GM21576 (cell line): ENCODE data around the gene VPS13D.
"Not testable (repeated sequence)": the region's sequence is repeated elsewhere in the genome, so short reads cannot be mapped to it uniquely, and the experiment has no call there.

ENCODE experiments used
- ATAC-seq: cut with Tn5 transposase; IDR thresholded peaks from one replicate; pipeline ENCODE4 v1.9.1; 2021; ENCODE audit warnings: mild to moderate bottlenecking, moderate library complexity; ENCODE audit not compliant: unreplicated experiment

VPS13D gene

GRCh38 chr1:12285496-12286143, 55.8 kb downstream of the VPS13D start:
- ATAC-seq = no peak

DNA sequence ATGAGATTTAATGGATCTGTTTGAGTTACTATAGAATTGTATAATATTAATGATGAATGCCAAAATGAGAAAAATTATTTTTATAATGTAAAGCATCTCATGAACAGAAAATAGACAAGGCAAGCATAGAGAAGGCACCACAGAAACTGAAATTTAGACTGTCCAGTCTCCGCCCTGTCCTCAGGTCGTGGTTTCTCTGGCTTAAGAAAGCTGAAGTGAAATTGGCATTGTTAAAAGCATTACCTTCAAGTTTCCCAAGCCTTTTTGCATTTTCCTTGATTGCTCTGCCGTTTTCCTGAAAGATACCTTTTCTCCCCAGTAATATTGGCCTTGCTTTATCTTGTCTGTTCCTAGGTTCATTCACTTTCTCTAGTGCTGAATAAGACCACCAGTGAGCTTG, 58.0 kb downstream of the VPS13D start:
- ATAC-seq = no peak

DNA sequence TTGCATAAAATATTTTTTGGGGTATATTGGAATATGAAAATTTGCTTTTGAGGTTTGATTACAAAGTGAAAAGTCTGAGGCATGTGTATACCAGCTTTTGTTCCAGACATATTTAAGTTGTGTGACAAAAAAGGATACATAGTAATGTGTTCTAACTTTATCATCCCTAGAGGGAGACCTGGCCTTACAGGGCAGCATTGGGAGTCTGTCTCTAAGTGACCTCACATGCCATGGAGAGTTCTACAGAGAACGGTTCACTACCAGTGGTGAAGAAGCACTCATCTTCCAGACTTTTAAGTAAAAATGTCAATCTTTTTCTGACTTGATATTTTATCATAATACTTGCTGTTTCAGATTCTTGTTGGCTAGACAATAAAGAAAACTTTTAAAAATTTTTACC, 61.0 kb downstream of the VPS13D start:
- ATAC-seq = no peak

GRCh38 chr1:12293416-12293815, 63.6 kb downstream of the VPS13D start:
- ATAC-seq = no peak

GRCh38 chr1:12294076-12294475, 64.2 kb downstream of the VPS13D start:
- ATAC-seq = no peak

DNA sequence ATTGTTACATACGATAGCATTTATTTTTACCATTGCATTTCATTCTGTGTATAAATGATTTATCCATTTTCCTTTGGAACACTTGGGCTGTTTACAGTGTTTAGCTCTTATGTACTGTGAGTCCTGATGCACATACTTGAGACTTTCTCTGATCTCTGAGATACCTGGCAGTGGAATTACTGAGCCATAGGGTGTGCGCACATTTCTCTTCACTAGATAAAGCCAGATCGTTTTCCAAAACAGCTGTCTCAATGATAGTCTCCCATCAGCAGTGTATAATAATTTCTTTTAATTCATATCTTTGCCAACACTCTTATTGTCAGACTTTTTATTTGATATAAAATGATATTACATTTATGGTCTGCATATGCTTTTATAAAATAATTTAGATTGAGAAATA, 66.2 kb downstream of the VPS13D start:
- ATAC-seq = no peak

GRCh38 chr1:12296623-12297022, 66.8 kb downstream of the VPS13D start:
- ATAC-seq = peak; percentile 60

DNA sequence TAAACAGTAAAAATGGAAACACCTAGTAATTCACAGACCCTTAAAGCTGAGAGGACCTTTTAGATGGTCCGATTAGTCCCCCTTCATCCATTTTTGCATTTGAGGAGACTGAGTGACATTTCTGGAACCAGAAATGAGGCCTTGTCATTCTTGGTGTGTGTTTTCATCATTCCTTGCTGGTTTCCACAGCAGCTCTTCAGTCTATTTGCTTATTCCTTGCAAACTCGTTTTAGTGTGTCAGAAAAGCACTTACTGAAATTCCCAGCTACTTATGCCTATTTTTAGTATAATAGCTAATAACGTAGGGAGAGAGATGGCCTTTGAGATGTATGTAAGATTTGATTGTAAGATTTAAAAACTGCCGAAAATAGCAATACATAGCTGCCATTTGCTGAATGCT, 70.9 kb downstream of the VPS13D start:
- no peak for ATAC-seq

DNA sequence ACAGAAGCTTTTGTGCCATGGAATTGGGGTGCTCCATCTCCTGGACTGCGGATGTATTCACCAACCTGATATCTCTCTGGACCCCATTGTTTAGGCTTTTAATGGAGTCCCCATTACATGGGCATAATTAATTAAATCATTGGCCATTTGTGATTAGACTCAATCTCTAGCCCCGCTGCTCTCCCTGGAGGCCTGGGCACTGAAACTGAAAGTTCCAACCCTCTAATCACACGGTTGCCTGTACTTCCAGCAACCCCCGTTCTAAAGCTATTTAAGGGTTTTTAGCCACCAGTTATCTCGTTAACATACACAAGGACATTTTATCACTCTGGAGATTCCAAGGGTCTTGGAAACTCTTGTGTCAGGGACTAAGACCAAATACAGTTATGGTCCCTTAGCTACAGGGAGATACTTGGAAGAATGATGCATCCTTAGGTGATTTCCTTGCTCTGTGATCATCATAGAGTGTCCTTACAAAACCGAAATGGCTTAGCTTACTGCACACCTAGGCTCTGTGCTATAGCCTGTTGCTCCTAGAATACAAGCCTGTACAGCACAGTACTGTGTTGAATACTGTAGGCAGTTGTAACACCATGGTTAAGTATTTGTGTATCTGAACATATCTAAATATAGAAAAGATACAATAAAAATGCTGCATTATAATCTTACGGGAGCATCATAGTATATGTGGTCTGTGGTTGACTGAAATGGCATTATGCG, 71.8 kb downstream of the VPS13D start:
- no peak for ATAC-seq

- no peak for ATAC-seq
Observed at GRCh38 chr1:12302798-12303447, 73.1 kb downstream of the VPS13D start.

GRCh38 chr1:12305377-12305776, 75.5 kb downstream of the VPS13D start:
- no peak for ATAC-seq

GRCh38 chr1:12309783-12310742, 80.2 kb downstream of the VPS13D start:
- ATAC-seq = no peak

GRCh38 chr1:12314333-12314903, 84.6 kb downstream of the VPS13D start:
- no peak for ATAC-seq

DNA sequence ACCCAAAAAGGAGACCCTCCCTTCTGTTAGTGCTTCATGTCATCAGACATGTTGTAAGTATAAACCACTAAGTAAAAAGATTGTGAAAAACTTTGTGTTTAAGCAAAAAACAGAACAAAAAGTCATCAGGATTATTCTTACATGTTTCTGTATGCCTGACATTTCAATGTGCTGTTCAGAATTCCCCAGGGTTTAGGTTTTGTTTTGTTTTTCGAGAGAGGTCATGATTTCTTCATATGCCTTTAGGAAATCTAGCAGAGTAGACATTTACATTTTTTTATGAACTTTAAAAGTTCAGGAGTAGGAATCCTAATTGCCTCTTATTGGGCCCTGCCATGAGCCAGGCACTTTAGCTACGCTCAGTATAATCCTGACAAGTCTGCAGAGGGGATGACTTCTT, 85.3 kb downstream of the VPS13D start:
- ATAC-seq = no peak

DNA sequence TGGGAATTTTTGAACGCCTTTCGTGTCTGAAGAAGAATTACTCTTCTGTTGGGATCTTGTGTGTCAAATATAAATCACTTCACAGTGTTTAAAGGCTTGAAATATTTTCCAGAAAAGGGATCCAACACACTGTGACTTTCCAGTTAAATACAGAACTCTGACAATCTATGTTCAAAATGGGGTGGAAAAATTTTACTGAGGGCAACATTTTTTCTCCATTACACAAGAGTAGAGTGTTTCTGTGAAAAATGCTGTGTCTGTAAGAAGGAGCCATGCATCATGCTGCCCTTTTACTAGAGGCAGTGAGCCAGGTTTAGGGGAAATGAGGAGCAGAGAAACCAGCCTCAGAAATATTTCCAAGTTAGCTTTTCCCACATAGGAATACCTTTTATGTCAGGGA, 86.5 kb downstream of the VPS13D start:
- ATAC-seq = no peak

DNA sequence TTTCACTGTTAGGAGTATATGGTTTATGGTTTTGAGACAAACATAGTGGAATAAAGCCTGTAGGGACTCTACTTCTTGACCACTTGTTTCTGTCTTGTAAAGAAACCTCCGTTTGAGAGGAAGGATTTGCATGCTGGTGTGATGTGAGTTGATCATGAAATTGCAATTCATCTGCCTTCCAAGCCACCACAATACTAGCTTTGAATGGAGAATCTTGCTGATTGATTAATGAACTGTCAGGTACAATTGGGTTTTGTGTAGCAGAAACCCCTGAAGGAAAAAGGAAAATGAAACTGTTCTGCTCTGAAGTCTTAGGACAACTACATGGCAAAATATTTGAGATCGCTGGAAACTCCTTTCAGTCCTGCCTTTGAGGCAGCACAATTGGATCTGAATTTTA, 90.7 kb downstream of the VPS13D start:
- no peak for ATAC-seq

GRCh38 chr1:12324423-12324822, 94.6 kb downstream of the VPS13D start:
- no peak for ATAC-seq

- not testable (repeated sequence) for ATAC-seq
Observed at GRCh38 chr1:12324973-12325372, 95.1 kb downstream of the VPS13D start.

GRCh38 chr1:12326986-12327385, 97.2 kb downstream of the VPS13D start:
- ATAC-seq = no peak

DNA sequence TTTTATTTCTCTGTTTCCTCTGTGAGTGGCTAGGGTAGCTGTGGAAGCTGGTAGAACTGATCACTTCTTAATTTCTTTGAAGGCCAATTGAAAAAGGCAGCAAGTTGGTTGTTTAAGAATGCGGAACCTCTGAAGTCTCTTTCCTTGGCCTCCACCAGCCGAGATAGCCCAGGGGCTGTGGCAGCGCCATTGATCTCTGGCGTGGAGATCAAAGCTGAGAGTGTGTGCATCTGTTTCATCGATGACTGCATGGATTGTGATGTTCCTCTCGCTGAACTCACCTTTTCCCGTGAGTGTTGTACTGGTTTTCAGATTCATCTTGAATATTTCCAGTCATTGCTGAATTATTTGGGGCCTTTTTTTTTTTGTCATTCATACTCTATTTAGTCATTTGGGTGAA, 97.7 kb downstream of the VPS13D start:
- no peak for ATAC-seq
